Measurements from ENCODE around the gene DMRT3.

DNA sequence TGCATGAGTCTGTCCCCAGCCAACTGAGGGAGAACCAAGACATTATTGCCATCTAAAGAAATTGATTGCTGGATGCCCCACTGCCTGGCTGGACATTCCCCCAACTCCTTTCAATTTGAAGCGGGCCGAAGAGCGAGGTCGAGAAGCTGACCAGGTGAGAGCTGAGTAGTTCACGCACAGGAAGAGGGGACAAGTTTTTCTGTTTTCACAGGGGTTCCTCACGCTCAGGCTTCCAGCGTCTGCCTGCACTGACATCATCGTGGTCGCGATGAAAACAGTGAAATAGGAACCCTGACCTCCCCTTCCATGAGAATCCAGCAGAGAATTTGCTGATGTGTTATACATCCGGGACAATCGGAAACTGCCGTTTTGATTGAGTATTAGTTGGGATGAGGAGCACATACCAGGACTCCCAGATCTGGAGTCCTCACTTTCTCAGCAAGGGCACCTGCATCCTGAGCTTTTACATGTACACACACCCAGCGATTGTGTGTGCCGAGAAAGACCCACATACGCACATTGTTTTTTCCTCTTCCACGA is 3.1 kb upstream of the DMRT3 start:
- TF ChIP-seq TAF1 (IDR thresholded peaks at IDR 0.05; ENCODE audit: borderline replicate concordance, insufficient read depth, low read length) (no peak), POLR2AphosphoS5 (IDR thresholded peaks at IDR 0.05; ENCODE audit: low read depth, low read length) (no peak), SIN3A (IDR thresholded peaks at IDR 0.05; ENCODE audit: borderline replicate concordance, insufficient read depth, low read length) (no peak), FOXP2 (optimal IDR thresholded peaks at IDR 0.05; ENCODE audit: borderline replicate concordance, extremely low read depth, extremely low read length, insufficient read depth) (no peak)
- TF ChIP-seq, protein P1, sequence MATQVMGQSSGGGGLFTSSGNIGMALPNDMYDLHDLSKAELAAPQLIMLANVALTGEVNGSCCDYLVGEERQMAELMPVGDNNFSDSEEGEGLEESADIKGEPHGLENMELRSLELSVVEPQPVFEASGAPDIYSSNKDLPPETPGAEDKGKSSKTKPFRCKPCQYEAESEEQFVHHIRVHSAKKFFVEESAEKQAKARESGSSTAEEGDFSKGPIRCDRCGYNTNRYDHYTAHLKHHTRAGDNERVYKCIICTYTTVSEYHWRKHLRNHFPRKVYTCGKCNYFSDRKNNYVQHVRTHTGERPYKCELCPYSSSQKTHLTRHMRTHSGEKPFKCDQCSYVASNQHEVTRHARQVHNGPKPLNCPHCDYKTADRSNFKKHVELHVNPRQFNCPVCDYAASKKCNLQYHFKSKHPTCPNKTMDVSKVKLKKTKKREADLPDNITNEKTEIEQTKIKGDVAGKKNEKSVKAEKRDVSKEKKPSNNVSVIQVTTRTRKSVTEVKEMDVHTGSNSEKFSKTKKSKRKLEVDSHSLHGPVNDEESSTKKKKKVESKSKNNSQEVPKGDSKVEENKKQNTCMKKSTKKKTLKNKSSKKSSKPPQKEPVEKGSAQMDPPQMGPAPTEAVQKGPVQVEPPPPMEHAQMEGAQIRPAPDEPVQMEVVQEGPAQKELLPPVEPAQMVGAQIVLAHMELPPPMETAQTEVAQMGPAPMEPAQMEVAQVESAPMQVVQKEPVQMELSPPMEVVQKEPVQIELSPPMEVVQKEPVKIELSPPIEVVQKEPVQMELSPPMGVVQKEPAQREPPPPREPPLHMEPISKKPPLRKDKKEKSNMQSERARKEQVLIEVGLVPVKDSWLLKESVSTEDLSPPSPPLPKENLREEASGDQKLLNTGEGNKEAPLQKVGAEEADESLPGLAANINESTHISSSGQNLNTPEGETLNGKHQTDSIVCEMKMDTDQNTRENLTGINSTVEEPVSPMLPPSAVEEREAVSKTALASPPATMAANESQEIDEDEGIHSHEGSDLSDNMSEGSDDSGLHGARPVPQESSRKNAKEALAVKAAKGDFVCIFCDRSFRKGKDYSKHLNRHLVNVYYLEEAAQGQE (IDR thresholded peaks at IDR 0.05; ENCODE audit: insufficient read depth in 1 of 2, low read depth in 2 of 2, low read length in 2 of 2) = no peak
